Natural killer cell treated with Interleukin-12 subunit alpha and Interleukin-12 subunit beta and Interleukin-15 and Interleukin-18, amount 100 ng/mL, for 72 hours (primary cell): ENCODE measurements around the gene RTL10. TPM values are rescaled to one million over a fixed set of nuclear protein-coding genes. Genes with fewer than 3 reads are reported as not detected.

Source experiments
- ATAC-seq, 2 donors: fragments of 150-1000 bp; cut with Tn5 transposase in 1 of 2; sonication (Bioruptor Pico), chemical (Tn5 transposase) in 1 of 2; 2 replicates each; pipeline ENCODE4 v1.10.0; 2021
- DNase-seq: peaks from one replicate; pipeline ENCODE4 v3.0.0; 2022; ENCODE audit warnings: low spot score
- H3K27ac Mint-ChIP-seq, 2 donors: 1 replicate in 1 of 2; 2 replicates in 1 of 2; pipeline ENCODE4 v1.8.0; 2022; ENCODE audit warnings: mixed read lengths in 2 of 2, mild to moderate bottlenecking in 1 of 2, moderate library complexity in 1 of 2
- H3K27me3 Mint-ChIP-seq, 2 donors: 1 replicate in 1 of 2; 2 replicates in 1 of 2; pipeline ENCODE4 v1.8.0; 2022; ENCODE audit warnings: mixed read lengths in 2 of 2
- H3K36me3 Mint-ChIP-seq: one replicate; pipeline ENCODE4 v1.8.0; 2022; ENCODE audit warnings: mixed read lengths
- H3K4me1 Mint-ChIP-seq, 2 donors: 1 replicate in 1 of 2; 2 replicates in 1 of 2; pipeline ENCODE4 v1.8.0; 2022; ENCODE audit warnings: low read depth in 2 of 2, mixed read lengths in 2 of 2, mild to moderate bottlenecking in 1 of 2
- H3K4me3 Mint-ChIP-seq: one replicate; pipeline ENCODE4 v1.8.0; 2022; ENCODE audit warnings: mixed read lengths
- H3K9me3 Mint-ChIP-seq: 2 replicates; pipeline ENCODE4 v1.8.0; 2022; ENCODE audit warnings: mixed read lengths
- total RNA-seq, 2 donors: library from RNA; stranded (reverse); gene quantifications; one replicate each; pipeline ENCODE4 v1.2.3, GENCODE V29; 2022

RTL10 gene
- total RNA-seq, 2 donors from 2014 or later = 11.2 to 26.3 TPM

DNA sequence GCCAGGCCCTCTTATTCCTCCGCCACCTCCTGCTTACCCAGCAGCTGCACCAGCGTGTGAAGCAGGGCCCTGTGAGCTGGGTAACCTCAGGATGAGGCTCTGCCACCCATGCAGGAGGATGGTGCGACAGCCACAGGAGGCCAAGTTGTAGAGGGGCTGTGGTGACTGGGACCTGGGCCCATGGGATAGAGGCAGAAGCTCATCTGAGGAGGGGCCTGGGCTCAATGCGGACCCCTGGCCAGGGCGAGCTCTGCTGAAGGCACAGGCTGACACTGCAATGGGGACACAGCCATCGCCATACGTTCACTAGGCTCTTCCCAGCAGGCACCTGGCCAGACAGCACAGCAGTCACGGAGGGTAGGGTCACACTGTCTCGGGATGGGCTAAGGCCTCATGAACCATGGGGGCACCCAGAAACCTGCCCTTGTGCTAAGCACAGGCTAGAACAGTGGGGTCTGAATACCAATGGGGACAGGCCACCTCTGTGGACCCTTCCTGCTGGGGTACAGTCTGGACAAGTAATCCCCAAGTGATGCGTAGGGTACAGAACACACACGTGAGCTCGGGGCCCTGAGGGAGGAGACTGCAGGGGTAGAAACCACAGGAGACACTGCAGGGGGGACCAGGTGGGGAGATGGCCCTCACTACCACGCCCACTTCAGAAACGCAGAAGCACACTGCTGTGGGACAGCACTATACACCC, 35.3 kb downstream of the RTL10 start:
- no peaks in the 10 kb centered on the region for H3K36me3 Mint-ChIP-seq
- no peak overlapping the region for H3K4me3 Mint-ChIP-seq
- no peaks in the 10 kb centered on the region for H3K9me3 Mint-ChIP-seq
- DNase-seq = no peak
- no peak for ATAC-seq
- no peaks in the 10 kb centered on the region for H3K27me3 Mint-ChIP-seq
- no peak overlapping the region for H3K27ac Mint-ChIP-seq
- H3K4me1 Mint-ChIP-seq = peaks cover 3 to 6% of the 10 kb centered on the region in 2 donors

DNA sequence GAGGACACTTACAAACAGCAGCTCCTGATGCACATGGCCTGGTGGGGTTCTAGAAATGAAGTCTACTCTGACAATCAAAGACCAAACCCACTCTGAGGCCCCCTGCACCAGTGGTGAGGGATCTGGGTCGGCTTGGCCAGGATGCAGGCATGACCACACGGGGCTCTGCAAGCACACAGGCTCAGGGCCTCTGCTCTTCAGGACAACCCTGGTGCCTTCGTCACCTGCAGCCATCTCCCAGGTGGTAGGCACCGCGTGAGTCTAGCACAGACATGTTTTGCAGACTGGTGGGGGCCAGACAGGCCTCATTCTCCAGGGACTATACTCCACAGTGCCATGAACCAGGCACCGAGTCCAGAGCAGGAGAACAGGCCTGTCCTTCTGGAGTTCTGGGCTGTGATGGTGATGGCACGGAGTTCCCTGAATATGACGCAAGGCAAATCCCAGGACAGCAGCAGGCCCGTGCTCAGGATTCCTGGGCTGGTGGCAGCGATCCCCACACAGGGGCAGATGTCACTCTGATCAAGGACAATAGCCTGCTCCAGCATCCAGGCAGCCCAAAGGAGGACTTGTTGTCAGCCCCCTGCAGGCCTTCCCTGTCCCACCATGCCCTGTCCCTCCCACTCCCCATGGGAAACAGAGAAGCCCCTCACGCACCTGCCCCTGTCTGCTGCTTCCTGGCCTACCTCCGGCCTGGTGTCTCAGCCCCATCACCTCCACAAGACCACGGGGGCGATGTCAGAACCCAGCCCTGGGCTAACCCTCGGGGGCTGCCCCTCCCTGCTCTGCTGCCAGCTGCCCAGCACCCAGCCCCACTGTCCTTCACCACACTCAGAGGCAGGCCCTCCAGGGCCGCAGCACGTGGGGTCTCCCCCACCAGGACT, 36.1 kb downstream of the RTL10 start:
- Mint-ChIP-seq H3K4me1 (peaks cover 1 to 2% of the 10 kb centered on the region in 2 donors), H3K4me3 (no peak overlapping the region), H3K27me3 (no peaks in the 10 kb centered on the region), H3K36me3 (no peaks in the 10 kb centered on the region), H3K27ac (no peak overlapping the region), H3K9me3 (no peaks in the 10 kb centered on the region)
- ATAC-seq = peak in 1 of 2 donors; percentile 5
- no peak for DNase-seq

DNA sequence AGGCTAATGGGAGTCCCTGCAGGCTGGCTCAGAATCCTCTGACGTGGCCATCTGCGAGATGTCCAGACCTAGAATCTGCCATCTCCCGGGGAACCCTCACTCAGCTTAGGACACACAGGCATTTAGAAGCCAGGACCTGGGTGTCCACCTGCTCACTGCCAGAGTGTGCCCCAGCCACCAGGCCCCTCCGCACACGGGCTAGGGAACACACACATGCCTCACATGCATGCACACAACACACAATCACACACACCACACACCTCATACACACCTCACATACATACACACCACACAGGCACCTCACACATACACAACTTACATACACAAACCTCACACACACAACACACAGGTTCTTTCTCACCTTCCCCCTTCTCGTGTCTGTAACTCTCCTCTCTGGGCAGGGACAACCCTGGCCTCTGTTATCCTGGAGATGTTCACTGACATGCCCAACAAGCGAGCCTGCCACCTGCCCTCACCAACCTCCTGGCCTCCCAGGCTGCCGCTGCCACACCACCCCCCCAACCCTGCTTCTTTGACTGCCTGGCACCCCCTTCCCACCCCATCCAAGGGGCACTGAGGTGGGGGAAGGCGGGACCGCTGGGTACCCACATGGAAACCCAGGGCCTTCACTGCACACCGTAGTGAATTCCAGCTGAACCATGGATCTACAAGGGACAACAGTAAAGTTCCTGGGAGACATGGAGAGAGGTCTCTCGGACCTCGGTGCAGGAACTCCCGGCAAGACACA, 38.1 kb downstream of the RTL10 start:
- no peaks in the 10 kb centered on the region for H3K9me3 Mint-ChIP-seq
- H3K27ac Mint-ChIP-seq = no peak overlapping the region
- H3K4me1 Mint-ChIP-seq = no peaks in the 10 kb centered on the region
- ATAC-seq (no peak), DNase-seq (no peak)
- H3K27me3 Mint-ChIP-seq = no peaks in the 10 kb centered on the region
- H3K4me3 Mint-ChIP-seq = no peak overlapping the region
- H3K36me3 Mint-ChIP-seq = no peaks in the 10 kb centered on the region

DNA sequence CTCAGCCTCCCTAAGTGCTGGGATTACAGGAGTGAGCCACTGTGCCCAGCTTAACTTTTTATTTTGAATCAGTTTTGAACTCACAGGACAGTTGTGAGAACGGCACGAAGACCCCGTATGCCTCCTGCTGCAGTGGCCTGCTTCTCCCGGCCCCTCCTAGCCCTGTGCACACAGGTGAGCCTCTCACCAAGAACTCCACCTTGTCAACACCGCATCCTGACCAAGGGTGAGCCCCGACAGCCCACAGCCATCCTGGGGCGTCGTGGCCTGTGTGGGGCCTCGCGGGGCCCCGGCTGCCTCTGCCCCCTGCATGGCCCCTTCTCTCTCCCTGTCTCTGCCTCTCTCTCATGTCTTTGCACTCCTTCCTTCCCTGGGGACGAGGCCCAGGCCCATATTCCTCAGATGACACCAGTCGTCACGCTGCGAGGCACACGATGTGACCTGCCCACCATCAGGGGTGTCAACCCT, 38.8 kb downstream of the RTL10 start:
- ATAC-seq = no peak
- no peaks in the 10 kb centered on the region for H3K27me3 Mint-ChIP-seq

DNA sequence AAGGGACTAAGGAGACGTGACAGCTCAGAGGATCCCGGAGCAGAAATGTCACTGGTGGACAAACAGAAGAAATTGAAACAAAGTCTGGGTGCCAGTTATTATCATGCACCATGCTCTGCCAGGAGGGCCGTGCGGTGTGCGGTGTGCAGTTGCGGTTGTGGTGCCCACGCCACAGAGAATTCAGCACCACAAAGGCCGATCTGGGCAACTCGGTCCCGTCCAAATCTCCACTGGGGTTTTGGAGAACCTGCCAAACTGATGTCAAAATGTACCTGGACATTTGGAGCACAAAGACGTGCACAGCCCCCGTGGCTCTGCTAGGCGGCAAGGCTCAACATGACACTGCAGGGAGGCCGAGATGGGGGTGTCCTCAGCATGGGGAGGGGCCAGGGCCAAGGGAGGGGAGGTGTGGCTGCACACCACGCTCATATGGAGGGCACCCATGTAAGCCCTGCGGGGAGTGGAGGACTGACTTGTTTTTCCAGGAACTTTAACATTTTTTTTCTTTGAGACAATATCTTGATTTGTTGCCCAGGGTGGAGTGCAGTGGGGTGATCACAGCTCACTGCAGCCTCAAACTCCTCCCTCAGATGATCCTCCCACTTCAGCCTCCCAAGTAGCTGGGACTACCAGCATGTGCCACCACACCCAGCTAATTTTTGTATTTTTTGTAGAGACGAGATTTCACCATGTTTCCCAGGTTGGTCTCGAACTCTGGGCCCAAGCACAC, 39.4 kb downstream of the RTL10 start:
- no peaks in the 10 kb centered on the region for H3K36me3 Mint-ChIP-seq
- H3K4me1 Mint-ChIP-seq = no peaks in the 10 kb centered on the region
- H3K9me3 Mint-ChIP-seq = no peaks in the 10 kb centered on the region
- DNase-seq = no peak
- H3K4me3 Mint-ChIP-seq = no peak overlapping the region
- H3K27me3 Mint-ChIP-seq = no peaks in the 10 kb centered on the region
- no peak overlapping the region for H3K27ac Mint-ChIP-seq
- ATAC-seq = no peak

More for the DNA sequence above, 38.8 kb downstream of the RTL10 start:
- no peak overlapping the region for H3K4me3 Mint-ChIP-seq
- H3K4me1 Mint-ChIP-seq = no peaks in the 10 kb centered on the region
- no peaks in the 10 kb centered on the region for H3K9me3 Mint-ChIP-seq
- H3K36me3 Mint-ChIP-seq = no peaks in the 10 kb centered on the region
- no peak for DNase-seq
- no peak overlapping the region for H3K27ac Mint-ChIP-seq

DNA sequence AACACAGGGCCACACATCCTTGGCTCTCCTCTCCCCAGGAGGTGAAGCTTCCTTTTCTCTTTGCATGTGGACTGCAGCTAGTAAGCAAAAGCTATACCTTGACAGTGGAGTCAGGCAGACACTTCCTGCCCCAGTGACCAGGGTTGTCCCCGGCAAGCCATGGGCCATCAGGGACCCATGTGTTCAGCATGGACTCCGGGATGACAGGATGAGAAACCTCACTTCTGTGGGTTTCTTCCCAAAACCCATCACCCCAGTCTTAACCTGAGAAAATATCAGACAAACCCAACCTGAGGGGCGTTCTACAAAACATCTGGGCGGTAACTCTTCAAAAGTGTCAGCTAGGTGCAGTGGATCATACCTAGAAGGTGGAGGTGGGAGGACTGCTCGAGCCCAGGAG, 40.2 kb downstream of the RTL10 start:
- no peaks in the 10 kb centered on the region for H3K36me3 Mint-ChIP-seq
- ATAC-seq (no peak), DNase-seq (no peak)
- H3K27me3 Mint-ChIP-seq = no peaks in the 10 kb centered on the region
- no peaks in the 10 kb centered on the region for H3K4me1 Mint-ChIP-seq
- no peak overlapping the region for H3K27ac Mint-ChIP-seq
- no peak overlapping the region for H3K4me3 Mint-ChIP-seq
- no peaks in the 10 kb centered on the region for H3K9me3 Mint-ChIP-seq

DNA sequence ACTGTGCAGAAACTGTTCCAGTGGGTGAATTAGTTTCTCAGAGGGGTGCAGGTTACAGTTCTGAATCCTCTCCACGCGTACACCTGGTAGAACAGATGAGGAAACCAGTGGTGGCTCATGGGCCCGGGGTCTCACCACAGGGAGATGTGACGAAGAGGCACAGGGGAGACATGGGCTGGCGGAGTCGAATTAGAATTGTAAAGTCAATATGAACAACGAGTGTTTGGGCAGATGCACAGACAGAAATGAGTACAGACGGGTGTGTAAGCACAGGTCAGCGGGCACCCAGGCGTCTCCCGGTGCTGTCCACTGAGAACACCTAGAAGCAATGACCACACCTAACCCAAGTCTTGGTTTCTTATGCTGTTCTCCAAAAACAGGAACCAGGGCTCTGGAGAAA, 41.8 kb downstream of the RTL10 start:
- H3K36me3 Mint-ChIP-seq = no peaks in the 10 kb centered on the region
- no peak for DNase-seq
- no peak overlapping the region for H3K27ac Mint-ChIP-seq
- no peaks in the 10 kb centered on the region for H3K4me1 Mint-ChIP-seq
- no peak overlapping the region for H3K4me3 Mint-ChIP-seq
- no peak for ATAC-seq
- H3K27me3 Mint-ChIP-seq = no peaks in the 10 kb centered on the region
- H3K9me3 Mint-ChIP-seq = no peaks in the 10 kb centered on the region

DNA sequence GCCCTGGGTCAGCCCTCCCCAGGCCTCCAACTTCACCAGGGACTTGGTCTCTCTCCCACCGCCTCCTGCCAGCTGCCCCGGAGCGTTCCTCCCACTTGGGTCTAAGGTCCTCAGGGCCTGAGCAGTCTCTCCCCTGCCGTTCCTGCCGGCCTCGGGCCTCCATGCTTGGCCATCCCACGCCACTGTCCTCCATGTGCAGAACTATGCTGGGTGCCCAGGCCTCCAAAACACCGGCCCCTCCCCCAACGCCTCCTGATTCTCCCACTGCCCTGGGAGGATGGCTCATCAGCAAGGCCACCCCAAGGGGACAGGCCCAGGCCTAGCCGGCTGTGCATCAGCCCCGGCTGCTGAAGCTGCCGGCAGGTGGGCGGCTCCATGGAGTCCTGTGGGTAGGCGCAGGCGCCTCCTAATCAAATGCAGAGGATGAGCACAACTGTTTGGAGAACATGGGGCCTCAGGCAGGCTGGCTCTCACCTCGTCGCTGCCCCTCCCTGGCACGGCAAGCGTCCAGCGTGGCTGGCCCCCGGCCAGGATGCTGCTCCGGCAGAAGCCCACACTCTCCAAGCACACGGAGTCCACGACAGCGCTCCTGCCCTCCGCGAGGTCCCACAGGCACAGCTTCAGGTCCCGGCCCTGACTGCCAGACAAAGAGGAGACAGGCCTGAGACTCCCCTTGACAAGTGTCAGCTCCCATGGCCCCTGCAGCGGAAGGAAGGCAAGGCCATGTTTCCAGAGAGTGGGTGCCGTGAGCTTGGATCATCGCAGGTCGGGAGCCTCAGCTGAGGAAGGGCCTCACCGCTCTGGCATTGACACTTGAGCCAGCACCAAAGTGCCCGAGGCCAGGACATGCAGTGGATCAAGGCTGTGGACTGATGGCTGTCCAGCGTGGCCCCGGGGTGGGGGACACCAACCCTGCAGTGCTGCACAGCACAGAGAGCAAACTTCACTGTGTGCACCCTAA, 42.6 kb downstream of the RTL10 start:
- Mint-ChIP-seq H3K27me3 (no peaks in the 10 kb centered on the region), H3K36me3 (no peaks in the 10 kb centered on the region), H3K4me3 (no peak overlapping the region), H3K27ac (no peak overlapping the region), H3K9me3 (no peaks in the 10 kb centered on the region), H3K4me1 (no peaks in the 10 kb centered on the region)
- ATAC-seq = no peak
- no peak for DNase-seq

DNA sequence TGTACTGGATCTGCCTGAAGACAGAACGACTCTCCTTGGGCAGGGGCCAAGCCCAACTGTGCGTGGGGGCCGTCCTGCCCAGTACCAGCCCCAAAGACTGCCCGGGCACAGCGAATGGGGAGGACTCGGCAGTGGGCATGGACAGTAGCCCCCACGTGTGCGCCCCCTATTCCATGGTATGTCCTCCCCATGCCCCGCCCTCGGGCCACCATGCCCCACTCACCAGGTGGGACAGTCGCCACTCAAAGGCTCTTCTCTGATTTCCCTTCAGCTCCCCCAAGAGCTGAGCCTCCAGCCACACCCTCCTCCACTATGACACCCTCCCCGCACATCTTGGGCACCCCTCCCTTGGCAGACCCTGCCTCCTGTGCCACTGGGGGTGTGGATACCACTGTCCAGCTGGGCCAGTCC, 43.5 kb downstream of the RTL10 start:
- no peaks in the 10 kb centered on the region for H3K9me3 Mint-ChIP-seq
- DNase-seq = no peak

DNA sequence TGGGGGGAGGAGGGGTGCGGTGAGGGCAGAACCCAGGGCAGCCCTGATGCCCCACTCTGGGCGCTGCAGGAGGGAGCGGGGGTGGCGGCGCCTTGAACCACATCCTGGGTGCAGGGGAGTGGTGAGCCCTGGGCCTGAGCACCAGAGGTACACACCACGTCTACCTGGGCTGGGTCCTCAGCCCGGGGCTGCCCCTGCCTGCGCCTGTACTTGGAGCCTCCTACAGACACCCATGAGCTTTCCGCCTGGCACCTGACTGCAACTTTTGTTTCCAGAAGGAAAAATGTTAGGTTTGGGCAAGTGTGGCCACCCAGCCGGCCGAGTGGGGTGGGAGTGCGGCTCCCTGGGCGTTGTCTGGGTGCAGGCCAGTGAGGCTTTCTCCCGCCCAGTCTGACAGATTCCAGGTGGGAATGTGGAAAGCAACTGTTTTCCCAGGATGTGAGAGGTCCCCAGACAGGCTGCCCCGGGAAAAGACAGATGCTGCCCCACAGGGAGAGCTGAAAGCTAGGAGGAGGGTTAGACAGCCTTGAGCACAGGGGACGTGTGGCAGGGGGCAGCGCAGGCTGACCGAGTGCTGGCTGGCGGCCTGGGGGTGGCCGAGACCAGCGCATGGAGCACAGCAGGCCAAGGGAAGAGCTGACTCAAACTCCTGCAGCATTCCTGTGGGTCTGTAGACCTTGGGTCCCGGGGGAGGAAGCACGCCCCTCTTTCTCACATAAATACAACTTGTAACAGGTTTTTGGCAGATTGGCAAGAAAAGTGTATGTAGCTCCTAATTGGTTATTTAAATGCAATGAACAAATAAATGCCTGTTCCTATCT, 44.1 kb downstream of the RTL10 start:
- no peak for DNase-seq
- H3K9me3 Mint-ChIP-seq = no peaks in the 10 kb centered on the region
- H3K4me1 Mint-ChIP-seq = no peaks in the 10 kb centered on the region
- no peak overlapping the region for H3K4me3 Mint-ChIP-seq
- H3K27me3 Mint-ChIP-seq = no peaks in the 10 kb centered on the region
- no peak overlapping the region for H3K27ac Mint-ChIP-seq
- H3K36me3 Mint-ChIP-seq = no peaks in the 10 kb centered on the region
- ATAC-seq = peak in 1 of 2 donors; percentile 54

More for the DNA sequence above, 43.5 kb downstream of the RTL10 start:
- H3K36me3 Mint-ChIP-seq = no peaks in the 10 kb centered on the region
- no peaks in the 10 kb centered on the region for H3K4me1 Mint-ChIP-seq
- H3K27me3 Mint-ChIP-seq = no peaks in the 10 kb centered on the region
- no peak overlapping the region for H3K27ac Mint-ChIP-seq
- ATAC-seq = no peak
- H3K4me3 Mint-ChIP-seq = no peak overlapping the region

DNA sequence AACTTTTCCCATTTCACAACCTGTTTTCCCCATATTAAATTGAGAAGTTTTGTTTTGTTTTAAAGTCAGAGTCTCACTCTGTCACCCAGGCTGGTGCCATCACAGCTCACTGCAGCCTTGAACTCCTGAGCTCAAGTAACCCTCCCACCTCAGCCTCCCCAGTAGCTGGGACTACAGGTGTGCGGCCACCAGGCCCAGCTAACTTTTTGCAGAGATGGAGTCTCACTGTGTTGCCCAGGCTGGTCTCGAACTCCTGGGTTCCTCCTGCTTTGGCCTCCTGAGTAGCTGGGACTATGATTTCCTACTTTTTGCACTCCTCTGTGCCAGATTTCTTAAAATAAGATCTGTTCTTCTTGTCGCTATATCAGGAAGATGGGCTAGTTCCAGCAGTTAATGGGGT, 44.9 kb downstream of the RTL10 start:
- no peaks in the 10 kb centered on the region for H3K27me3 Mint-ChIP-seq
- no peaks in the 10 kb centered on the region for H3K9me3 Mint-ChIP-seq
- ATAC-seq = no peak
- DNase-seq = no peak
- H3K36me3 Mint-ChIP-seq = no peaks in the 10 kb centered on the region
- no peak overlapping the region for H3K27ac Mint-ChIP-seq
- H3K4me3 Mint-ChIP-seq = no peak overlapping the region
- H3K4me1 Mint-ChIP-seq = no peaks in the 10 kb centered on the region
